HepG2 (cell line): Measurements from ENCODE around the gene KIAA0930. TPM values are rescaled to one million over a fixed set of nuclear protein-coding genes. Genes with fewer than 3 reads are reported as not detected.

Experiments
- ATF7-NPFF ChIP-seq: sonication (generic); formaldehyde crosslinking; IDR thresholded peaks from 2 replicates; pipeline ENCODE4 v1.8.1; 2023; ENCODE audit warnings: mild to moderate bottlenecking, low read depth, missing genetic modification reagents, moderate library complexity
- HIVEP1 ChIP-seq: sonication (generic); formaldehyde crosslinking; IDR thresholded peaks from 2 replicates; pipeline ENCODE4 v1.4.0; 2020; ENCODE audit warnings: mild to moderate bottlenecking, missing genetic modification reagents
- MIXL1 ChIP-seq: IDR thresholded peaks from 2 replicates; pipeline ENCODE4 v1.6.1; 2016
- MYNN ChIP-seq: sonication (generic); formaldehyde crosslinking; IDR thresholded peaks from 2 replicates; pipeline ENCODE4 v1.4.0; 2020; ENCODE audit warnings: mild to moderate bottlenecking, low read depth, missing genetic modification reagents
- PATZ1 ChIP-seq: sonication (generic); formaldehyde crosslinking; IDR thresholded peaks from 2 replicates; pipeline ENCODE4 v1.4.0; 2020; ENCODE audit warnings: missing genetic modification reagents
- PHF5A ChIP-seq: IDR thresholded peaks from one replicate; pipeline ENCODE4 v1.6.1; 2018; ENCODE audit warnings: low read depth, missing genetic modification reagents; ENCODE audit not compliant: unreplicated experiment
- PLSCR1 ChIP-seq: sonication (generic); formaldehyde crosslinking; IDR thresholded peaks from 2 replicates; pipeline ENCODE4 v1.5.0; 2020; ENCODE audit warnings: missing genetic modification reagents, mild to moderate bottlenecking, borderline replicate concordance
- REPIN1 ChIP-seq: sonication (generic); formaldehyde crosslinking; IDR thresholded peaks from 2 replicates; pipeline ENCODE4 v1.8.0; 2022; ENCODE audit warnings: missing genetic modification reagents, low read depth, mild to moderate bottlenecking, borderline replicate concordance
- RFXANK ChIP-seq: IDR thresholded peaks from 2 replicates; pipeline ENCODE4 v1.6.1; 2016
- SRSF4 ChIP-seq: fragments of 200-400 bp; formaldehyde crosslinking; IDR thresholded peaks from one replicate; pipeline ENCODE4 v1.6.1; 2018; ENCODE audit warnings: mild to moderate bottlenecking, low read depth, low read length, moderate library complexity; ENCODE audit not compliant: poor library complexity, severe bottlenecking
- USF2 ChIP-seq, 2 experiments: sonication (generic) in 1 of 2; formaldehyde crosslinking in 1 of 2; IDR thresholded peaks; 2 replicates each; pipeline versions ENCODE4 v1.5.1 to v1.6.1; 2011 to 2020; ENCODE audit warnings: borderline replicate concordance in 1 of 2, low read depth in 1 of 2, low read length in 1 of 2, mild to moderate bottlenecking in 1 of 2, missing genetic modification reagents in 1 of 2, moderate library complexity in 1 of 2
- ZBTB3 ChIP-seq: sonication (generic); formaldehyde crosslinking; IDR thresholded peaks from 2 replicates; pipeline ENCODE4 v1.4.0; 2020; ENCODE audit warnings: low read depth, mild to moderate bottlenecking, moderate library complexity, missing genetic modification reagents, borderline replicate concordance
- ZBTB4 ChIP-seq: sonication (generic); formaldehyde crosslinking; IDR thresholded peaks from 2 replicates; pipeline ENCODE4 v1.4.0; 2020; ENCODE audit warnings: missing genetic modification reagents, mild to moderate bottlenecking, borderline replicate concordance
- ZFP36L1 ChIP-seq: sonication (generic); formaldehyde crosslinking; IDR thresholded peaks from 2 replicates; pipeline ENCODE4 v1.8.0; 2022; ENCODE audit warnings: mild to moderate bottlenecking, missing genetic modification reagents, moderate library complexity
- ZFP41 ChIP-seq: sonication (generic); formaldehyde crosslinking; IDR thresholded peaks from 2 replicates; pipeline ENCODE4 v1.4.0; 2020; ENCODE audit warnings: mild to moderate bottlenecking, missing genetic modification reagents, borderline replicate concordance
- ZNF17 ChIP-seq: sonication (generic); formaldehyde crosslinking; IDR thresholded peaks from 2 replicates; pipeline ENCODE4 v1.5.0; 2020; ENCODE audit warnings: mild to moderate bottlenecking, missing genetic modification reagents
- ZNF317 ChIP-seq: sonication (generic); formaldehyde crosslinking; IDR thresholded peaks from 2 replicates; pipeline ENCODE4 v1.5.0; 2020; ENCODE audit warnings: mild to moderate bottlenecking, missing genetic modification reagents
- ZNF772 ChIP-seq: sonication (generic); formaldehyde crosslinking; IDR thresholded peaks from 2 replicates; pipeline ENCODE4 v1.5.0; 2020; ENCODE audit warnings: mild to moderate bottlenecking, missing genetic modification reagents
- ZSCAN22 ChIP-seq: sonication (generic); formaldehyde crosslinking; IDR thresholded peaks from 2 replicates; pipeline ENCODE4 v1.4.0; 2020; ENCODE audit warnings: mild to moderate bottlenecking, missing genetic modification reagents
- ZSCAN30 ChIP-seq: sonication (generic); formaldehyde crosslinking; IDR thresholded peaks from 2 replicates; pipeline ENCODE4 v1.5.0; 2020; ENCODE audit warnings: mild to moderate bottlenecking, missing genetic modification reagents
- polyA plus RNA-seq, 8 experiments: library from polyadenylated mRNA; depleted of rRNA in 3 of 8; stranded (reverse) in 7 of 8; unstranded in 1 of 8; fragments of >200 nt; fragmentation: Illumina TruSeq in 4 of 8; extraction: Trizol in 4 of 8; gene quantifications; 2 replicates each; pipeline versions ENCODE4 v1.2.1 to v1.2.3, GENCODE V29; 2011 to 2016; ENCODE audit warnings: low read depth in 4 of 8, missing spikeins in 1 of 8, mixed read lengths in 1 of 8; ENCODE audit not compliant: insufficient read depth in 1 of 8
- total RNA-seq, 5 experiments: library from RNA; depleted of rRNA; stranded (reverse); fragments of >200 nt; fragmentation: Illumina TruSeq; extraction: Trizol; gene quantifications; 2 replicates each; pipeline ENCODE4 v1.2.3, GENCODE V29; 2016; ENCODE audit warnings: low read depth in 1 of 5

Gene KIAA0930
- total and polyA plus RNA-seq, 2 of the 13 experiments (the other 11 are each of a cell fraction or from before 2014, with no cell fraction given), result 27.0 to 38.2 TPM

- TF ChIP-seq ZBTB4 (CRISPR knock-in tag), result peak; percentile 68; the same call in 1 of the 2 replicates
- no peak for TF ChIP-seq ZBTB3 (CRISPR knock-in tag)
- peak; percentile 91 for TF ChIP-seq MIXL1 (CRISPR knock-in tag)
- peak; percentile 90 for TF ChIP-seq ZNF772
- TF ChIP-seq MYNN (CRISPR knock-in tag), result no peak
- no peak for TF ChIP-seq SRSF4
- no peak for TF ChIP-seq ZNF17 (CRISPR knock-in tag)
- TF ChIP-seq USF2 (IDR thresholded peaks at IDR 0.05; ENCODE audit: low read depth, low read length), result no peak
- TF ChIP-seq USF2 (CRISPR knock-in tag; IDR thresholded peaks at IDR 0.05; ENCODE audit: borderline replicate concordance), result no peak; the same call in 1 of the 2 replicates
- TF ChIP-seq RFXANK, result no peak
- peak; percentile 62 for TF ChIP-seq PHF5A
- TF ChIP-seq REPIN1 (CRISPR knock-in tag), result peak; percentile 79; the same call in 1 of the 2 replicates
- peak; percentile 75; the same call in 1 of the 2 replicates for TF ChIP-seq ATF7-NPFF (CRISPR knock-in tag)
- TF ChIP-seq ZSCAN22, result no peak
- no peak for TF ChIP-seq ZFP36L1
- no peak for TF ChIP-seq ZFP41 (CRISPR knock-in tag)
- TF ChIP-seq ZSCAN30 (CRISPR knock-in tag), result no peak
- 0 out of 2 replicates have a peak, but pooled peaks have one; percentile 33 for TF ChIP-seq ZNF317
- TF ChIP-seq PLSCR1 (CRISPR knock-in tag), result no peak
- TF ChIP-seq PATZ1, result peak; percentile 96
- peak; percentile 62; the same call in 1 of the 2 replicates for TF ChIP-seq HIVEP1 (CRISPR knock-in tag)
These were observed 32.9 kb upstream of the KIAA0930 start (continued) for GRCh38 chr22:45273452-45274075.
